ENCODE measurements around the gene CARMIL1. TPM values are rescaled to one million over a fixed set of nuclear protein-coding genes. Genes with fewer than 3 reads are reported as not detected.

CARMIL1 gene
- total and polyA plus RNA-seq, 7 experiments from 2014 or later: 2.2 to 12.8 (median 9.3) TPM

DNA sequence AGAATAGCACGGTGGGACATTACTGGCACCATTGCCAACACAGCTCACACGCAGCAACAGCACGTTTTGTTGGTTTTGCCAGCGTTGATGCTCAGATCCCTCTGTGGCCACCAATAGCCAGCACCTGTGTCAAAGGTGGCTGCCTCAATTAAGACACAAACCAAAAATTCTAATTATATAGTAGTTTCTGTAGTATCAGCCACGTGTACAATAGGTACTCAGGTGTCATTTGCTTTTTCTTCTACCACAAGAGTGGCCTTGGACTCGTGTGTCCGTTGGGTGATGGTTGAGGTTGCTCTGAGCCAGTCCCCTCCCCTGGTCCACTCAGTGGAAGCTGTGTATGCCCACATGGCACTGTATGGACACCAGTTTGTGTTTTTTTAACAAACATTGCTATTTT, 105.1 kb downstream of the CARMIL1 start:
- peaks cover 8 to 53% (median 39%) of the 10 kb centered on the region in 7 donors for H3K4me1 Mint-ChIP-seq
- H3K9me3 ChIP-seq (ENCODE audit: control insufficient read depth in 2 of 3, low read length in 3 of 3): no peaks in the 10 kb centered on the region
- no peaks in the 10 kb centered on the region for H3K4me1 ChIP-seq (ENCODE audit: control insufficient read depth in 2 of 2, insufficient read depth in 2 of 2, low read length in 2 of 2)
- peaks cover 0 to 2% (median 0%) of the 10 kb centered on the region in 5 donors for H3K27me3 Mint-ChIP-seq
- no peak overlapping the region for H3K4me3 Mint-ChIP-seq
- no peaks in the 10 kb centered on the region for H3K36me3 ChIP-seq (ENCODE audit: control insufficient read depth in 2 of 3, insufficient read depth in 3 of 3, low read length in 3 of 3)
- ATAC-seq (no peak), DNase-seq (no peak)
- no peaks in the 10 kb centered on the region for H3K27me3 ChIP-seq (ENCODE audit: control insufficient read depth in 2 of 2, insufficient read depth in 2 of 2, low read length in 2 of 2)
- peaks cover 0 to 2% (median 0%) of the 10 kb centered on the region in 11 donors for H3K9me3 Mint-ChIP-seq
- no peak overlapping the region for H3K27ac Mint-ChIP-seq
- H3K4me3 ChIP-seq (ENCODE audit: low read length): no peak overlapping the region
- ChIA-PET POLR2A (no interaction called here), CTCF (interaction anchor here (0.6 kb wide), 1 partner anchor 106 kb away, joined by 3 read pairs; no protein-coding TSS in a partner anchor)
- no peak overlapping the region for H3K27ac ChIP-seq (ENCODE audit: low read depth, low read length)
- H3K36me3 Mint-ChIP-seq: peaks cover 0 to 4% (median 0%) of the 10 kb centered on the region in 5 donors
- intact Hi-C loops (cut with micrococcal nuclease): no loop called here

DNA sequence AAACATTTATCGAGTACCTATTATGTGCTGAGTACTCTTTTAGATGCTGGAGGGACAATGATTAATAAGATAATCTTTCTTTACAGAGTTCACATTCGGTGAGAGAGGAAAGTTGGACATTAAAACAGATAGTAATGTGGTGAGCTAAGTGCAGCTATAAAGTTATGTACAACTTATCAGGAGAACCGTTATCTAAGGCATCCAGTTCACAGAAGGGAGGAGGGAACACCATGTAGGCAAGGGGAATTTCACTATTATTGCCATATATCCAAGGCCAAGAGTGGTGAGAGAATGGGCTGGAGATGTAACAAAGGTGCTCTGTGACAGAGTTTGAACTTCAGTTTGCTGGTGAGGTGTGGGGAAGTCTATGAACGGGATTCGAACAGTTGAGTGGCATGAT, 105.8 kb downstream of the CARMIL1 start:
- Histone ChIP-seq H3K36me3 (ENCODE audit: control insufficient read depth in 2 of 3, insufficient read depth in 3 of 3, low read length in 3 of 3) (no peaks in the 10 kb centered on the region), H3K9me3 (ENCODE audit: control insufficient read depth in 2 of 3, low read length in 3 of 3) (no peaks in the 10 kb centered on the region), H3K27ac (ENCODE audit: low read depth, low read length) (no peak overlapping the region), H3K27me3 (ENCODE audit: control insufficient read depth in 2 of 2, insufficient read depth in 2 of 2, low read length in 2 of 2) (no peaks in the 10 kb centered on the region), H3K4me3 (ENCODE audit: low read length) (no peak overlapping the region), H3K4me1 (ENCODE audit: control insufficient read depth in 2 of 2, insufficient read depth in 2 of 2, low read length in 2 of 2) (no peaks in the 10 kb centered on the region)
- Mint-ChIP-seq H3K27ac (no peak overlapping the region), H3K36me3 (peaks cover 0 to 4% (median 0%) of the 10 kb centered on the region in 5 donors), H3K4me3 (peak overlapping the region in 1 of 10 donors; percentile 6), H3K27me3 (no peaks in the 10 kb centered on the region), H3K4me1 (peaks cover 13 to 53% (median 43%) of the 10 kb centered on the region in 7 donors), H3K9me3 (peaks cover 0 to 2% (median 0%) of the 10 kb centered on the region in 11 donors)
- ATAC-seq (no peak), DNase-seq (no peak)
- POLR2A ChIA-PET: interaction anchor here (0.7 kb wide), 1 partner anchor 24 kb away, joined by 3 read pairs; no protein-coding TSS in a partner anchor
- CTCF ChIA-PET: interaction anchor here (0.6 kb wide), 2 partner anchors 105 to 352 kb away, joined by 3 to 6 read pairs; no protein-coding TSS in a partner anchor
- intact Hi-C loops (cut with micrococcal nuclease): no loop called here

DNA sequence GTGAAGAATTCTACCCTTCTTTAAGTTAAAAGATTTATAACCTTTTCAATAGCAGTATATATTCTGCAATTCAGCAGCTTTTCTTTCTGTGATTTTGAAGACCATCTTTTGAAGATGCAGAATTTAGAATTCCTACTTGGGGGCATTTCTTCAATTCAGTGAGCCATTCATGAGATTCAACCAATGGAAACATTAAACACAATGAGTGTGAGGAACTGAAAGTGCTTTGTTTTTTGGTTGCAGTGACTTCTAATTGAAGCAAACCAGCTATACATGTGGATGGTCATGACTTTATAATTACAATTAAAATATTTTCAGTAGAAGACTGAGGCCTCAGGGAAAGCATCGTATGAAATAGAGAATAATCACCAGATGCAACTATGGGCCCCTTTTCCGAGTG, 108.3 kb downstream of the CARMIL1 start:
- H3K4me3 ChIP-seq (ENCODE audit: low read length): no peak overlapping the region
- no peaks in the 10 kb centered on the region for H3K9me3 ChIP-seq (ENCODE audit: control insufficient read depth in 2 of 3, low read length in 3 of 3)
- ChIA-PET POLR2A (no interaction called here), CTCF (interaction anchor here (1.0 kb wide), 1 partner anchor 122 kb away, joined by 3 read pairs; no protein-coding TSS in a partner anchor)
- no peaks in the 10 kb centered on the region for H3K36me3 ChIP-seq (ENCODE audit: control insufficient read depth in 2 of 3, insufficient read depth in 3 of 3, low read length in 3 of 3)
- H3K9me3 Mint-ChIP-seq: peaks cover 0 to 1% (median 0%) of the 10 kb centered on the region in 11 donors
- no peak for ATAC-seq
- H3K27ac ChIP-seq (ENCODE audit: low read depth, low read length): no peak overlapping the region
- no peaks in the 10 kb centered on the region for H3K4me1 ChIP-seq (ENCODE audit: control insufficient read depth in 2 of 2, insufficient read depth in 2 of 2, low read length in 2 of 2)
- H3K4me3 Mint-ChIP-seq: peak overlapping the region in 4 of 10 donors; percentile 15 to 33 (median 24)
- peak overlapping the region in 5 of 9 donors; percentile 3 to 71 (median 28) for H3K27ac Mint-ChIP-seq
- DNase-seq: no peak
- no peaks in the 10 kb centered on the region for H3K27me3 Mint-ChIP-seq
- peaks cover 0 to 4% (median 0%) of the 10 kb centered on the region in 5 donors for H3K36me3 Mint-ChIP-seq
- no peaks in the 10 kb centered on the region for H3K27me3 ChIP-seq (ENCODE audit: control insufficient read depth in 2 of 2, insufficient read depth in 2 of 2, low read length in 2 of 2)
- intact Hi-C loops (cut with micrococcal nuclease): no loop called here
- peaks cover 13 to 55% (median 39%) of the 10 kb centered on the region in 7 donors for H3K4me1 Mint-ChIP-seq

DNA sequence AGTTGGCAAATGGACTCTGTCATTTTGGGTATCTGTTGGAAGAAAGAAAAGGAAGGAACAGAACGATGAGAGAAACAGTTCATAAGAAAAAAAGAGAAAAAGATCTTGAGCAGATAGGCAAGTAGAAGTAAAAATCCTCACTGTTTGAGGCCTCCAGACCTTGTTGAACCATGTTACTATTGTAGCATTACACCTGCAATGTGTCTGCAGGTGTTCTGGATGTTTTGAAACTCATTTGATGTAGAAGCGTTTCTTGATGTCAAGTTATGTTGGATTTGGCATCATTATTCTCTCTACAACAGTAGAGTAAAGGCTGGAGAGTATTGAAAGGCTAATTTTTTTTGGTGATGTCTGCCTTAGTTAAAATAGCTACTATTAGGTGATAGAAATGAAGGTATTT, 108.7 kb downstream of the CARMIL1 start:
- DNase-seq: no peak
- Mint-ChIP-seq H3K9me3 (peaks cover 0 to 1% (median 0%) of the 10 kb centered on the region in 11 donors), H3K27ac (peak overlapping the region in 6 of 9 donors; percentile 3 to 71 (median 20)), H3K27me3 (no peaks in the 10 kb centered on the region), H3K4me1 (peaks cover 13 to 57% (median 39%) of the 10 kb centered on the region in 7 donors), H3K36me3 (peaks cover 0 to 4% (median 0%) of the 10 kb centered on the region in 5 donors), H3K4me3 (peak overlapping the region in 4 of 10 donors; percentile 15 to 33 (median 24))
- no peak for ATAC-seq
- Histone ChIP-seq H3K4me1 (ENCODE audit: control insufficient read depth in 2 of 2, insufficient read depth in 2 of 2, low read length in 2 of 2) (no peaks in the 10 kb centered on the region), H3K27me3 (ENCODE audit: control insufficient read depth in 2 of 2, insufficient read depth in 2 of 2, low read length in 2 of 2) (no peaks in the 10 kb centered on the region), H3K36me3 (ENCODE audit: control insufficient read depth in 2 of 3, insufficient read depth in 3 of 3, low read length in 3 of 3) (no peaks in the 10 kb centered on the region), H3K4me3 (ENCODE audit: low read length) (no peak overlapping the region), H3K9me3 (ENCODE audit: control insufficient read depth in 2 of 3, low read length in 3 of 3) (no peaks in the 10 kb centered on the region), H3K27ac (ENCODE audit: low read depth, low read length) (no peak overlapping the region)
- ChIA-PET CTCF (no interaction called here), POLR2A (no interaction called here)
- intact Hi-C loops (cut with micrococcal nuclease): loop anchor here in 1 of 2 donors (2.0 kb wide), 1 partner anchor 17 kb away; no protein-coding TSS in a partner anchor

DNA sequence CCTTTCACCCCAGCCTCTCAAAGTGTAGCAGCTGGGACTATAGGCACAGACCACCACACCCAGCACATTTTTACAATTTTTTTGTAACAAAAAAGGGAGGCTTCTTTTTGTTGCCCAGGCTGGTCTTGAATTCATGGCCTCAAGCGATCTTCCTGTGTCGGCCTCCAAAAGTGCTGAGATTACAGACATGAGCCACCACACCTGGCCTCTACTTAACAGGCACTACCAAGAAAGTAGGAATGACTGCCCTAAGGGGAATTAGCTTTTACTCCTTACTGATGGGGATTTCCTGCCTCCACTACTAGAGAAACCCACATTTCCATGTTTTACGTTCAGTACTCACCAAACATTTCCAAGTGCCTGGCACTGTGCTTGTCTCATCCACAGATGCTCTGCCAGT, 109.6 kb downstream of the CARMIL1 start:
- Histone ChIP-seq H3K27ac (ENCODE audit: low read depth, low read length) (no peak overlapping the region), H3K4me3 (ENCODE audit: low read length) (no peak overlapping the region), H3K4me1 (ENCODE audit: control insufficient read depth in 2 of 2, insufficient read depth in 2 of 2, low read length in 2 of 2) (no peaks in the 10 kb centered on the region), H3K27me3 (ENCODE audit: control insufficient read depth in 2 of 2, insufficient read depth in 2 of 2, low read length in 2 of 2) (no peaks in the 10 kb centered on the region), H3K36me3 (ENCODE audit: control insufficient read depth in 2 of 3, insufficient read depth in 3 of 3, low read length in 3 of 3) (no peaks in the 10 kb centered on the region), H3K9me3 (ENCODE audit: control insufficient read depth in 2 of 3, low read length in 3 of 3) (no peaks in the 10 kb centered on the region)
- peaks cover 0 to 4% (median 0%) of the 10 kb centered on the region in 5 donors for H3K36me3 Mint-ChIP-seq
- ATAC-seq (no peak), DNase-seq (no peak)
- ChIA-PET CTCF (no interaction called here), POLR2A (interaction anchor here (1.2 kb wide), 1 partner anchor 13 kb away, joined by 3 read pairs; no protein-coding TSS in a partner anchor)
- no peak overlapping the region for H3K27ac Mint-ChIP-seq
- H3K9me3 Mint-ChIP-seq: no peaks in the 10 kb centered on the region
- peaks cover 13 to 55% (median 39%) of the 10 kb centered on the region in 7 donors for H3K4me1 Mint-ChIP-seq
- peak overlapping the region in 1 of 10 donors; percentile 1 for H3K4me3 Mint-ChIP-seq
- intact Hi-C loops (cut with micrococcal nuclease): loop anchor here in 1 of 2 donors (2.0 kb wide), 1 partner anchor 16 kb away; no protein-coding TSS in a partner anchor
- H3K27me3 Mint-ChIP-seq: no peaks in the 10 kb centered on the region

DNA sequence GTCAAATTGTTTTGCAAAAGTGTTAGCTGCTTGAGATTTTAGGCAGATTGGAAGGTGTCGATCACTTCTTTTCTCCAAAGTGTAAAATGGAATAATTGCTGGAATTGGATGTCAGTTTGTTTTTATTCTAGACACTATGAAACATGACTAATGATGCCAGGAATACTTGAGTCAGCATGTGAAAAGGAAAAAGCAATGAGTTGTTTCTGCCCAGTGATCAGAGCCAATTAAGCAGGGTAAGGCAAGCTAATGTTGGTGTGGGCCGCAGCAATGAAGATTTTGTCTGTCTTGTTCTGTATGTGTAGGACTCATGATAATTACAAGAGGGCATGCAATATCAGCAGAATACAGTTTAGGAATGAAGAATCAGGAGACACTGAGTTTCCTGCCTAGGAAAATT, 110.3 kb downstream of the CARMIL1 start:
- no peaks in the 10 kb centered on the region for H3K27me3 ChIP-seq (ENCODE audit: control insufficient read depth in 2 of 2, insufficient read depth in 2 of 2, low read length in 2 of 2)
- ChIA-PET POLR2A (interaction anchor here (1.2 kb wide), 1 partner anchor 12 kb away, joined by 3 read pairs; no protein-coding TSS in a partner anchor), CTCF (no interaction called here)
- H3K4me3 ChIP-seq (ENCODE audit: low read length): no peak overlapping the region
- peaks cover 0 to 4% (median 0%) of the 10 kb centered on the region in 5 donors for H3K36me3 Mint-ChIP-seq
- peak overlapping the region in 1 of 9 donors; percentile 31 for H3K27ac Mint-ChIP-seq
- H3K4me1 ChIP-seq (ENCODE audit: control insufficient read depth in 2 of 2, insufficient read depth in 2 of 2, low read length in 2 of 2): no peaks in the 10 kb centered on the region
- H3K27ac ChIP-seq (ENCODE audit: low read depth, low read length): no peak overlapping the region
- no peaks in the 10 kb centered on the region for H3K36me3 ChIP-seq (ENCODE audit: control insufficient read depth in 2 of 3, insufficient read depth in 3 of 3, low read length in 3 of 3)
- no peaks in the 10 kb centered on the region for H3K9me3 Mint-ChIP-seq
- H3K4me3 Mint-ChIP-seq: no peak overlapping the region
- no peaks in the 10 kb centered on the region for H3K27me3 Mint-ChIP-seq
- no peaks in the 10 kb centered on the region for H3K9me3 ChIP-seq (ENCODE audit: control insufficient read depth in 2 of 3, low read length in 3 of 3)
- intact Hi-C loops (cut with micrococcal nuclease): loop anchor here in 1 of 2 donors (2.0 kb wide), 1 partner anchor 15 kb away; no protein-coding TSS in a partner anchor
- peaks cover 16 to 55% (median 44%) of the 10 kb centered on the region in 7 donors for H3K4me1 Mint-ChIP-seq
- no peak for ATAC-seq
- no peak for DNase-seq

Data from naive thymus-derived CD4-positive, alpha-beta T cell (primary cell).